ENCODE results near the gene HEPH.
"Not testable (repeated sequence)": the region's sequence is repeated elsewhere in the genome, so short reads cannot be mapped to it uniquely, and the experiment has no call there.

The HEPH gene

DNA sequence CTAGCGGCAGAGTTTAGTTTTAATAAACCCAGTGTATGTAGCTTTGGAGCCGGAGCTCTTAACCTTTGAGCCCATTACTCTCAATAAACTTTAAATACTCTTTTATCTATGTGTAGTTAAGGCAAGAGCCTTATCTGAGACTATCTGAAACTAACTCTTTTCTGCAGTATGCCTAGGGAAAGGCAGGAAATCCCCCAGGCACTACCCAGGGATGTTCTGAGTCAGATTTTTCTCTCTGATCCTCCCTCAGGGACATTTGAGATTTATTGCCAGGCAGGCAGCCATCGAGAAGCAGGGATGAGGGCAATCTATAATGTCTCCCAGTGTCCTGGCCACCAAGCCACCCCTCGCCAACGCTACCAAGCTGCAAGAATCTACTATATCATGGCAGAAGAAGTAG is 39.1 kb downstream of the HEPH start:
- no peak for DNase-seq (ENCODE audit: low read depth)

DNA sequence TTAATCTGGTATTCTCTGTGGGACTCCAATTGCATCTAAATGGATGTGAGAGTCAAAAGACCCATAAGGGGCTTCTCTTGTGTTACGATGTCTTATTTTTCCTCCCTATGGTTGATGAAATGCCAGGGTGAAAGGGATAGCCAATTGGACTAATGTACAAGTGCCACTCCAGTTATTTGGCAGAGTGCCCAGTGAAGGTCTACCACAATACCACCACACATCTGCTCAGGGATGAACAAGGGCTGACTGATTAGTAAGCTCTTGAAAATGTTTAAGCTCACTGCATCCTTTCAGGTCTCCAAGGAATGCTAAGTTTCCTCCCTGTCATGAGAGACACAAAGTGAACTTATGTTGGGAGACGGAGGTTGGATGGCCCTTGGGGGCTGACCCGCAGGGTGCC is 57.8 kb downstream of the HEPH start:
- no peak for DNase-seq (ENCODE audit: low read depth)

- no peak for DNase-seq (ENCODE audit: low read depth)
These were observed 68.2 kb downstream of the HEPH start for GRCh38 chrX:66232296-66232695.

GRCh38 chrX:66233209-66233608 is 69.2 kb downstream of the HEPH start:
- no peak for DNase-seq (ENCODE audit: low read depth)

- DNase-seq (ENCODE audit: low read depth) = not testable (repeated sequence)
These were observed 69.9 kb downstream of the HEPH start for GRCh38 chrX:66233904-66234303.

GRCh38 chrX:66255359-66255967 is 91.4 kb downstream of the HEPH start:
- no peak for DNase-seq (ENCODE audit: low read depth)

- no peak for DNase-seq (ENCODE audit: low read depth)
These were observed 98.8 kb downstream of the HEPH start for GRCh38 chrX:66262807-66263206.

Data from fibroblast of gingiva (primary cell).